NCI-H526 (cell line): ENCODE data around the gene RUNDC1.

Source experiments
- DNase-seq, 2 experiments: peaks; one replicate each; lab custom pipeline; 2025; lab: John Stamatoyannopoulos, UW

The RUNDC1 gene

DNA sequence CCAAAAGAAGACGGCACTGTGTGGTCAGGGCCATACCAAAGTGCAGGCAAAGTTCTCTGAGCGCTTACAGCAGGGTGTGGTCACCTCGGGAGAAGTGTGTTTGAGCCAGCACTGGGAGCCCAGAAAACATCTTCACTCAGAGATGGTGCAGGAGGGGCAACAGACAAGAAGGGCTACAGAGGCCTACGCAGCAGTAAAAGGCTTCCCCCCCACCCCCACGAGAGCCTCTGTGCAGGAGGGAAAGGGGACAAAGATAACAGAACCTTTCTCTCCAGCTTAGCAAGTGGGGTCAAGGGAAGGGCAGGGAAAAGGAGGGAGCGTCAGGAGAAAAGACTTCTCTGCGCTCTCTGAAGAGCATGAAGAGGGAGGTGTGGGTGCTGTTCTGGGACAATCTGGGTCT is 39.1 kb downstream of the RUNDC1 start:
- DNase-seq = no peak

DNA sequence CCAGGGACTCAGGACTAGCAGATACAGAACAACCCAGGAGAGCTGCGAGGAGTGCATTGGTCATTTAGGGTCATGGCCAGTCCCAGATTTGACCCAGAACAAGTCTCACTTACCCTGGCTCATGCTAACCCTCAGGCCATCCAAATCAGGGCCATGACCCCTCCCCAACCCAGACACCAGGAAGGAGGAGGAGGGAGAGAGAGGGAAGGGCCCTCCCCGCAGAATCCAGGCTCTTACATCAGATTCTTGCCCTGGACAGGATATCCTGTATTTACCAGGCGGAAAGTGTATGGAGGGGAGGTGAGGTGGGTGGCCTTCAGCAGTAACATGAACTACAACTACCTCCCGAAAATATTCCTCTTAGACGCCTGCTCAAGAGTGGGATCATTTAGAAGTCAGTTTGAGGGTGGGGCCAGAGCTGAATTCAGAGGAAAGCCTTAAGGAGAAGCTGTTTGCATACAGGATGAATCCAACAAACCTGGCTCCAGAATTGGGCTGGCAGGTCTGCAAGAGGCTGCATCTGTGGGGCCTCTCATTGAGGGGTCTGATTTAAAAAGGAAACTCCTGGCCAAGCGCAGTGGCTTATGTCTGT is 39.8 kb downstream of the RUNDC1 start:
- no peak for DNase-seq

DNA sequence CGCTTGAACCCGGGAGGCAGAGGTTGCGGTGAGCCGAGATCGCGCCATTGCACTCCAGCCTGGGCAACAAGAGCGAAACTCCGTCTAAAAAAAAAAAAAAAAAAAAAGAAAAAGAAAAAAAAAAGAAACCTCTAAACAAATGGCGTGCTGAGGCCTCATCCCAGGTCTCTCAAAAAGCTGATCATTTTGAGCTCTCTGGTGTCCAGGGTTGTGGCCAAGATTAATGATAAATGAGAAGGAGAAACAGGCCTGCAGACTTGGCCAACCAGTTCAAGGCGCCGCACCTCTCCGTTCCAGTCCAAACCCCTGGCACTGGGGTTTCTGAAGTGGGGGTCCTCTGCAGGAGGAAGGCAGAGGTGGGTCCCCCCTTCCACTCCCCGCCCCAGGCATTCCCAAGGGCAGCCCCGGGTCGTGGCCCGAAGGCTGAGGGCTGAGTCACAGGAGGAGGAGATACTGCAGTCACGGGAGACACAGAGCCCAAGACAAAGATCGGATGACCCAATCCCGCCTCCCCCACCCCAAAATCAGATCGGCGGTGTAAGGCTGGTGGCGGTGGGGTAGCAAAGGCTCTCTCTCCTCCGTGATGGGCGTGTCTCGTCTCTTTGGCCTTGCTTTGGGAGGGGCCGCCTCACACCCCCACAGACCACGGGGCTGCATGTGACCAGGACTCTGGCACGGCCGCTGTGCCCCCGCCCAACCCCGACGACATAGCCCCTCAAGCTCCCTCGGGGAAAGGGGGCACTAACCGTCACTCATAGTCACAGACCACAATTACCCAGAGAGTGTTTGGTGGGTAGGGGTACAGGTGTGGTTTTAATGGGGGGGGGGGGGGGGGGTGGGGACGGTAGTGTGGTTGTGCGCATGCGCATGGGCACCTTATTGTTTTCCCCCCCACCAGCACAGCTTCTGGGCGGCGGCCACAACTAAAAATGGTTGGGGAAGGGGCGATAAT is 40.7 kb downstream of the RUNDC1 start:
- DNase-seq = peak in 1 of 2 experiments; percentile 65

DNA sequence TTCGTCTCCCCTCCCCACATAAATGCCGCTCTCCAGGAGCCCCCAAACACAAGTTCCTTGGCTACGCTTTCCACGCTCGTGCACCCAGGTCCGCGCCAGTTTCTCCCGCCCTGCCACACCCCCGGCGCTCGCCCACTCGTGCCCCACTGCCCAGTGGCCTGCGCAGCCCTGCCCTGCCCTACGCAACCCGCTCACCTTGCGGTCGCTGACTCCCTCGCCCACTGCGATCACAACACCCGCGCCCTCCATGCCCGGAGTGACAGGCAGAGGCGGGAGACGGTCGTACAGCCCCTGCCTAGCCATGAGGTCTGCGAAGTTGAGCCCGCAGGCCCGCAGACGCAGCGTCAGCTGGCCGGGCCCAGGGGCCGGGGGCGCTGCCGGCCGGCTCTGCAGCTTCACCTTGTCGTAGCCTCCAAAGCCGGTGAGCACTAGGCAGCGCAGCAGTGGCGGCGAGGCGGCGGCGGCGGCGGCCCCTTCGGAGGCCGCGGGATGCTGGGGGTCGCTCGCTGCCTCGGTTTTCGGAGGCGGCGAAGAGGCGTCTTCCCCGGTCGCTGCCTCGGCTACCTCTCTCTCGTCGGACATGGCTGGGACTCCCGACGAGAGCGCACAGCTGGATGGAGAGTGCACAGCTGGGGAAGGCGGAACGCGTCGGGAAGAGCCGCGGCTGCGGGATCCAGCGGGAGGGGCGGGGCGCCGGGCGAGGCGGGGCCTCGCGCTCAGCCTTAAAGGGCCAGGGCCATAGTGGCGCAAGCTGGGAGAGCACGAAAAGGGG is 41.6 kb downstream of the RUNDC1 start, which contains the start of gene VAT1:
TSS of gene VAT1 (minus strand) at position 645 of the 772 bp plus-strand sequence. CDS start at position 582, 63 bp downstream.
- DNase-seq = peak; percentile 63 to 89

DNA sequence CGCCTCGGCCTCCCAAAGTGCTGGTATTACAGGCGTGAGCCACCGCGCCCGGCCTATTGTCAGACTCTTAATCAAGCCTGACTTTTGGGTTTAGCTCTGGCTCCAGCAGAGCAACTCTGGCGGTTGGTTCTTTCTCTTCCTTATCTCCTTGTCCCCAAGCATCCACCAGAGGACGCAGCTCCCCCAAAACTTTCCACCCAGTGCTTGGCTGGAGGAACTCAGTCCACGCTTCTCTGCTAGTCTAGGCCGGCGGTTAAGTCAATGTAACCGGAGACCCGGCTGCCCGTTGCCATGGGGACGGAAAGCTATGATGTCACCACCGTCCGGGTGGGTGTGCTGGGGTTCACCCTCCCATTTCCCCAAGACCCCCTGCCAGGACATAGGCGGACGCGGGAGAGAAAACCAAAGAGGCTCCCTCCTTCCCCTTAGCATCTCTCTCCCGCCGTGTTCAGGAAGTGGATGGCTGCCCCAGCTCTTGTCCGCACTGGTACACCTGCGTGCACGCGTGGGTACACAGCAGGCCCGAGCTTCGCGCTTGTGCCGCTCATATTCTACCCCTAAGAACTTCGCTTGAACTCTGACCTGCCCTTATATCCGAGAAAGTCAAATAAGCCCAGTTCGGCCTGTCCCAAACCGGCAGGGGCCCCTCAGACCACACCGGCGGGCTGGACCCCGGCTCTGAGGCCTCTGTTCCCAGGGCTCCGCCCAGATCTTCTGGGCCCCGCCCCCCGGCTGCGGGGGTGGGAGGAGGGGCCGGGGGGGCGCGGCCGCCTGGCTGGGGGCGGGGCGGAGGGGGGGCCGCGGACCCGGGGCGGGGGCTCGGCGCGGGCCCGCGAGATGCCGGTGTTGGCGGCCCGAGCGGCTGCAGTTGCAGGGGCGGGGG is 44.3 kb downstream of the RUNDC1 start, which contains the start of gene RND2:
TSS of gene RND2 (plus strand) at position 825 of the 883 bp plus-strand sequence. CDS start 117 bp downstream, outside the sequence.
- peak; percentile 94 to 96 for DNase-seq

DNA sequence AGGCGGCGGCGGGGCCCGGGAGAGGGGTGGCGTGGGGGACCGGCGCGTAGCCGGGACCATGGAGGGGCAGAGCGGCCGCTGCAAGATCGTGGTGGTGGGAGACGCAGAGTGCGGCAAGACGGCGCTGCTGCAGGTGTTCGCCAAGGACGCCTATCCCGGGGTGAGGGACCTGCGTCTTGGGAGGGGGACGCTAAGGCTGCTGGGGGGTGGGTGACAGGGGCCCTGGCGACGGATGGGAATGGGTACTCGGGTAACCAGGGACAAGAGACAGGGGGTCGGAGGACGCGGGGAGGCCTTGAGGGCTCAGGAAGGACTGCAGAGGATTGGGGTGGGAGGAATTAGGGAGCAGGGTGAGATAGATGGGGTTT is 44.9 kb downstream of the RUNDC1 start:
- no peak for DNase-seq

DNA sequence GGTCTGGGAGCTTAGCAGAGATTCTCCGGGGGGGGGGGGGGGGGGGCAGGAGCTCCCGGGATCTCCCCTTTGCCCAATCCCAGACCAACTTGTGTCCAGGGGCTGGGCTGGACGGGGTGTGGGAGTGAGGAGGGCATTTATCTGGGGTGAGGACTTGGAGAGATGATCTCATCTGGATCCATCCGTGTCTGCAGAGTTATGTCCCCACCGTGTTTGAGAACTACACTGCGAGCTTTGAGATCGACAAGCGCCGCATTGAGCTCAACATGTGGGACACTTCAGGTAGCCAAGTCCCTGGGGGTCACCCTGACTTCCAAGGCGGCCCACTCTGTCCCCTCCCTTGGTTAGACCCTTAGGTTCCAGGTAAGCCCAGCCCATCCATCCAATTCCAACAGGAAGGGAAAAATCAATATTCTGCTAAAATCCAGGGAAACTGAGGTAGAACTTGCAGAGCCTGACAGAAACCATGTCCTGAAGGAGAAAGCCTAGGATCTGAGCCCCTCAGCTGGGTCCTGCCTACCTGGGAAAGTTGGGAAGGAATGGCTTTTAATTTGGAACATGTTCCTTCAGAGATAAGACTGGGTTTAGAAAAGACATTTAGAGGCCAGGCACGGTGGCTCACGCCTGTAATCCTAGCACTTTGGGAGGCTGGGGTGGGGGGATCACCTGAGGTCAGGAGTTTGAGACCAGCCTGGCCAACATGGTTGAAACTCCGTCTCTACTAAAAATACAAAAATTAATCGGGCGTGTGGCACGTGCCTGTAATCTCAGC is 45.6 kb downstream of the RUNDC1 start:
- DNase-seq = no peak

DNA sequence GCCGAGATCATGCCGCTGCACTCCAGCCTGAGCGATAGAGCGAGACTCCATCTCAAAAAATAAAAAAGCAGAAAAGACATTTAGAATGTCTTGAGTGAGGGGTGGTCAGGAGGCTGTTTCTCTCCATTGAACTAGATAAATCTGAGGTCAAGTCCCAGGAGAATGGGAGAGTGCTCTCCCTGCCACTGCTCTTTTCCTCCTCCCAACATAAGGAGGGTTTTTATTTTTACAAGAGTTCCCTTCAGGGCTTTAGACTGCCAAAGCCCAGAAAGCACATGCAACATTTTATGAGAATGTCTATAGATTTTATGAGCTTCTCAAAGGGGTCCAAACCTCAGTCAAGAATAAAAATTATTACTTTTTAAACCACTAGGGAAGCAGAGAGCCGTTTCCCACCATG is 46.2 kb downstream of the RUNDC1 start:
- DNase-seq = no peak

DNA sequence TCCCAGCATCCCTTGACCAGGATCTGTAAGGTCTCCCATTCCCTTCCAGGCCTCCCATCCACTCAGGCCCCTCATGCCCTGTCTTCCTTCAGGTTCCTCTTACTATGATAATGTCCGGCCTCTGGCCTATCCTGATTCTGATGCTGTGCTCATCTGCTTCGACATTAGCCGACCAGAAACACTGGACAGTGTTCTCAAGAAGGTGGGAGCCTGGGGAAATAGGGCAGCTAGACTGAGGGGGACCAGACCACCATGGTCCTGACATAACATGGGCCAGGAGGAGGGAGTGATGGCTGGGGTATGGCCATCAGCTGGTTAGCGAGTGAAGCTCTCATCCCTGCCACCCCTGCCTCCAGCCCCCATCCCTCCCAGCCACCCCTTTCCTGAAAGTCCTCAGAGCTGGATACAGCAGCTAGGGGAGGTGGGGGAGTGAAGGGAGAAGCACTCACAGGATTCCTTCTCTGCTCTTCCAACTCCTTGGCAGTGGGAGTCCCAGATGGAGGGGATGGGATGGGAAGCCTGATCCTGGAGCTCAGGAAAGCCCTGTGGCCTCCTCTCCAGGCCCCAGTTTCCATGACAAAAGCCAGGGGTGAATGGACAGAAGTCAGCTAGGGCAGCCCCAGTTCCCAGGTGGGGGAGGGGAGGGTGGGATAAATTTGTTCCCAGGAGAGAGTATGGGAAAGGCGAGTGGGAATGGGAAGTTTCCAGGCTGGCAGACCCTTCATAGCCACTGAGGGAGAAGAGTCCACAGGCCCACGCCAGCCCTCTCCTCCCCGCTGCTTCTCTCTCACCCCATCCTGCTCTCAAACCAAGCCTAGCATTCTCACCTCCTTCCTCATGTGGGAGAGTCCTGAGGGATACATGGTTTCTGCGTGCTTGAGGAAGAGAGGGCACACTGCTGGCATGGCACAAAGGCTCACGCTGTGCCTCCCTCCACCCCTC is 47.0 kb downstream of the RUNDC1 start:
- DNase-seq = no peak

DNA sequence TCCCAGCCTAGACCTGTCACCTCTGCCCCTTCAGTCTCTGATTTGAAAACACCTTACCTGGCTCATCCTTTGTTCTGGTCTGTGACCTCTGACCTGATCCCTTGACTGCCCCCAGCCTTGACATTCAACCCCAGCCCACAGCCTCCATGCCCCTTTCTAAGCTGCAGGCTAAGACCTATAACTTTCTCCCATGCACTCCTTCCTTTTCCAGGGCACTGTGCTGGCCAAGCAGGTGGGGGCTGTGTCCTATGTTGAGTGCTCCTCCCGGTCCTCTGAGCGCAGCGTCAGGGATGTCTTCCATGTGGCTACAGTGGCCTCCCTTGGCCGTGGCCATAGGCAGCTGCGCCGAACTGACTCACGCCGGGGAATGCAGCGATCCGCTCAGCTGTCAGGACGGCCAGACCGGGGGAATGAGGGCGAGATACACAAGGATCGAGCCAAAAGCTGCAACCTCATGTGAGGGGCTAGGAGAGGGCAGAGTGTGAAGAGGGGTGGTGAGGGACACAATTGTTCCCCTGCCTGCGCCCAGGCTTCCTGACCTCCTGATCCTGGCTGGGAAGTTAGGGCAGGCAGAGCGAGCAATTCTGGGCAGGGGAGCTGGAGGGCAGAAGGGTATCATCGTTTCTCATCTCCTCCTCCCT is 48.0 kb downstream of the RUNDC1 start:
- no peak for DNase-seq

DNA sequence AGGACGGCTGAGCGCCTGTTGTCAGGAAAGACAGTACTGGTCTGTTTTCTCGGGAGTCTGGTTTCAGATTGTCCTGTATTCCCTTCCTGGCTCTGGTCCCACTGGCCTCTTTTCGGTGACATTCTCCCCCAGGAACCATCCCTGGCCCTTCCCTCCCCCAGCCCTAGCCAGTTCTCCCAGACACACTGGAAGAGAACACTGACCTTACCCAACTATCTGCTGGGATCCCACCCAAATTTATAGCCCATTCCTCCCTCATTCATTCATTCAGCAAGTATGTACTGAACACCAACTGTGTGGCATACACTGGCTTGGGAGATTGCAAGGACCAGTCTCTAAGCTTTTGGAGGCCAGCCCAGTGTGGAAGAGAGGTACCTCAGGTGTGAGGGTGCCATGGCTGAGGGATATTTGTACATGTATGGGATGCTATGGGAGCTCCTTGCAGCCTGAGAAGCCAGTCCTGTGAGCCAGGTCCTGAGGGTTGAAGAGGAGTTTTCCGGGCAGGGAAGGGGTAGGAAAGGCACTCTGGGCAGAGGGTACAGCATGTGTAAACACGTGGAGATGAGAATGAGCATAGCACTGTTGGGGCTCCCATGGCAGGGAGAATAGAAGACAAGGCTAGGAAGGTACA is 49.9 kb downstream of the RUNDC1 start:
- DNase-seq = no peak

DNA sequence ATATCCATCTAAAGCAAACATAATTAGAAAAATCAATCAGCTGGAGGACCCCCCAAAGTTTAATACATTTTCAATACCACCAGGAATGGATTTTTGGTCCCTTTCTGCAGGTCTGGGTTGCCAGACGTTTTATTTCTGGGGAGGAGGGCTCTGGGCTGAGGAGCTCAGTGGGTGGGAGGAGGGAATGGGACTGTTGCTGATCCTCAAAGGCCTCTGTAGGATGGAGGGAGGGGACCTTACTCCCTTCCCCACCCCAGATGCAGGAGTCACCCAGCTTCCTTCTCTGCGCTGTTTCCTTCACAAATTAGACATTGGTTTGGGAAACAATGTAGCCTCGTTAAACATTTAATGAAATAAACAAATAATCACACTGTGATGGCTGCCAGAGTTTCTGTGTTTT is 51.3 kb downstream of the RUNDC1 start:
- no peak for DNase-seq

DNA sequence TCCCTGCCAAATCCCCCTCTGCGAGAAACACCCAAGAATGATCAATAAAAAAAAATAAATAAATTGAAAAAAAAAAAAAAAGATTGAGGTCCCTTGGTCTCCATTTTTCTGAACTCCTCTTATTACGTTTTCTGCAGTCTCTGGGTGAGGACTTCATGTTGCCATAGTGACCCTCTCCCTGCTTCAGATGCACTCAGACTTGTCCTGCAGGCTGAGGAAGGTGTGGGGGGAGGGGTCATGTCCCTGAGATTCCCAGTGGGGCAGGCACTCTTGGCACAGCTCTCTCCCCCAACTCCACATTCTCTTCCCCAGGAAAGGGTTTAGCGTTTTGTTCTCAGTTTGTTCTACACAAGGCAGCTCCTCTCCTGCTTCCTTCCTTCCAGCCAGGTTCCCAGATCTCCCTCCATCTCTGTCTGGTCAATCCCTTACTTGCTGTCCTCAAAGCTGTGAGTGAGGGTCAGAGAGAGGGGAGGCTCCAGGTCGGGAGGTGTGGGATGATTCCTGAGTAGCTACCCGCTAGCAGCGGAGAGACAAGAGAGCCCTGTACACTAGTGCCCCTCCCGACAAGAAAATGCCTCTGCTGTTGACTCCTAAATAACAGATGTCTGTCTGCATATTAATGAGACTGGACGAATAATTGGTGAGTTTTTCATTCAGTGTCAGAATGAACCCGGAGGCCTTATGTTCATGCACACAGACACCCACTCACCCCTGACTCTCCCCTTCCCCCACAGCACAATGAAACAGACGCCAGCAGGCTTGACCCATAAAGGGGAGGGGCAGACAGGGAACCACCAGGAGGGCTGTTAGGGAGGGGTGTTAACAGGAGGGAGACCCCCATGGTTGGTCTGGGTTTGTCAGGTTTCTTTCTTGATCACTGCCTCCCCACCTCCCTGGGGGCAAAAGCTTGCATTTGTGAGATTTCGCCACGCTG is 53.9 kb downstream of the RUNDC1 start:
- DNase-seq = peak in 1 of 2 experiments; percentile 59

DNA sequence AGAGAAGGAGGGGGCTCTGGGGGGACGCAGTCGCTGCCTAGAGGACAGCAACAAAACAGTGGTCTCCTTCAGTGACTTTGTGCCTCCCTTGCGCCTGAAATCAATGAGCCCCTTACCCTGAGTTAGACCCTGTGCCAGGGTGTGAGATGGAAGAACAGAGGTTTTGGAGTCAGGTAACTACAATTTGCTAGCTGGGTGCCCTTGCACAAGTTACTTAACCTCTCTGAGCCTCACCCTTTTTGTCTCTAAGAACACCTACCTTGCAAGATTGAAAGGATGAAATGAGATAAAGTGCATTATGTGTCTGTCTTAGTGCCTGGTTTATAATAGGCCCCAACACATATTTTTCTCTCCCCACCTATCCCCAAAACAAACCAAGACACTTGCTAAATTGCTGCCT is 54.5 kb downstream of the RUNDC1 start:
- DNase-seq = no peak

DNA sequence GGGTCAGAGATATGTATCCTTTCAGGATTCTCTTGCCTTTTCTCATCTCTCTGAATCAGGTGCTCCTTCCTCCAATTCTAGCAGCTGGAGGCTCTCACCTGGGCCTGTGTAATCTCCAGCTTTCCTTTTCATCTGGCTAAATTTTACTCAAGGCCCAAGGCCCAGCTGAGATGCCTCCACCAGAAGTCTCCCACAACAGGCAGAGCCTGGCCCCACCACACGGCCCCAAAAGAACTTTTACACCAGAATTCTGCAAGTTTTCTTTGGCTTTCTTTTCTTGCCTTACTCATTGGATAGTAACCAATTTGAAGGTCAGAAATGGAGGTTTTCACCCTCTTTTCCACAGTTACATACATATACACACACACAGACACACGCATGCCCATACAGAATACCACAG is 59.3 kb downstream of the RUNDC1 start:
- no peak for DNase-seq

DNA sequence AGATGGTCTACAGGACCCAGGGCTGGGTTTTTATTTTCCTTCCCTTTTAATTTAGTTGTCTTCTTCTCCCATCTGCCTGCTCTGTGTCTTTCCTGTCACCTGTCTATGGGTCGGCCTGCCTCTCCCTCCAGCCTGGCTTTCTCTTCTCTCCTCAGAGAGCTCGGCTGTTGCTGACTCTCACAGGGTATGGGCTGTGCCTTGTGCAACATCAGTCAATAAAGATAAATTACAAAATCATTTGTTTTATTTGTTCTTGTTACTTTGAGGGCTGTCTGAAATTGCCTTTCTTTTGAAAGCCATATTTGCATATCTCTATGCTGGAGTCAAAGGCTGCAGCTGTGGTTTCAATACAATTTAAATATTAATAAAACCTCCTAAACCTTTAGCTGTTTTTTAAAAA is 60.3 kb downstream of the RUNDC1 start:
- DNase-seq = peak; percentile 76 to 80

DNA sequence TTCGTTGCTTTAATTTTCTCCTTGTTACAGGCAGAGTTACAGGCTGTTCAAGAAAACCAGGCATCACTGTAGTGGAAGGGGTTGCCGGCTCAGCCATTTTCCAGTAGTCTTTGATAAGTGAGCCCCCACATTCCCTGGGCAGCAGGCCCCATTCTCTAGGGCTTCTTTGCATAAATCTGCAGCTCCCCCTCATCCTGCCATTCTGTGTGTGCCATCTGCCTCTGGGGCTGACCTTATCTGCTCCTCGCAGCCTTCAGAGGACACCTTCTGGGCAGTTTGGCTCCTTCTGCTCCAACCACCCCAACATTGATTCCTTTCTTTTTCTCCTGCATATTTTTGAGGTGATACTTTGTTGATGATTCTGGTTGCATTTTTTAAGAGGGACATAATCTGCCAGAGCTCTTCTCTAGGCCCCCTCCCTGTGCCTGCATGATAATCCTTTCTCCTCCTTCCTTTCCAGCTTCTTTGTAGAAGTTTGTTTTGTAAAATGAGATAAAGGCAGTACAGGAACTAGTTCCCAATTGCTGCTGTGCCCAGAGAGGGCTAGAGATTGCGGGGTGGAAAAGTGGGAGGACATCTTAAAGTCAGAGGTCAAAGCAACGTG is 61.8 kb downstream of the RUNDC1 start:
- DNase-seq = no peak
